GM19239 (cell line): ENCODE data around the gene ARHGEF39.
"Not testable (repeated sequence)": the region's sequence is repeated elsewhere in the genome, so short reads cannot be mapped to it uniquely, and the experiment has no call there.

Experiments used
- DNase-seq: peaks from one replicate; pipeline ENCODE4 v3.0.0; 2011; ENCODE audit warnings: low spot score; ENCODE audit not compliant: insufficient read length
- FAIRE-seq: peaks from 2 replicates; lab custom pipeline; 2011; peaks lifted over from hg19 to GRCh38; lab: Jason Lieb, UNC

ARHGEF39 gene

DNA sequence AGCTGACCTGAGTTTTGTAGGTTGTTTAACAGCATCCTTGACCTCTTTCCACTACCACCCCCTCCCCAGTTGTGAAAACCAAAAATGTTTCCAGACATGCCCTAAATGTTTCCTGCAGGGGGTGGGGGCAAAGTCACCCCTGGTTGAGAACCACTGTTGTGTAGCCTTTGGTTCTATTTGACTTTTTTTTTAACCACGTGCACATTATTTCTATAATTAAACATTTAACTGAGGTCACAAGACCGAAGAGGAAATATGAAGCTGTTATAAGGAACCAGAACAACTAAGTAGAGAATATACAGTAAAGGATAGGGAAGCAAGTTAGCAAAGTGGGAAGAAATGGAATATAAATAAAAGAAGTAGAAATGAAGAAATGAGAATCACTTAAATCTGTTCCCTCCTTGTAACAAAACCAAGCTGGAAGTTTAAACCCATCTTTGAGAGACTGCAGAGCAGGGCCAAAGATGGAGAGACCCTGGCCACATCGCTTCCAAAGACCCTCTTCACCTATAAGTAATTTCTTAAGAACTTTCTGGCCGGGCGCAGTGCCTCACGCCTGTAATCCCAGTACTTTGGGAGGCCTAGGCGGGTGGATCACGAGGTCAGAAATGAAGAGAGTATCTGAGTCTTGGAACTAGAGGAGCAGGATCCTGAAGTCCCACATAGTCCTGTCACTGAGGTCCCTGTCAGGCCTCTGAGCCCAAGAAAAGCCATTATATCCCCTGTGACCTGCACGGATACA, 28.7 kb downstream of the ARHGEF39 start:
- FAIRE-seq (peak; percentile 65), DNase-seq (no peak)

DNA sequence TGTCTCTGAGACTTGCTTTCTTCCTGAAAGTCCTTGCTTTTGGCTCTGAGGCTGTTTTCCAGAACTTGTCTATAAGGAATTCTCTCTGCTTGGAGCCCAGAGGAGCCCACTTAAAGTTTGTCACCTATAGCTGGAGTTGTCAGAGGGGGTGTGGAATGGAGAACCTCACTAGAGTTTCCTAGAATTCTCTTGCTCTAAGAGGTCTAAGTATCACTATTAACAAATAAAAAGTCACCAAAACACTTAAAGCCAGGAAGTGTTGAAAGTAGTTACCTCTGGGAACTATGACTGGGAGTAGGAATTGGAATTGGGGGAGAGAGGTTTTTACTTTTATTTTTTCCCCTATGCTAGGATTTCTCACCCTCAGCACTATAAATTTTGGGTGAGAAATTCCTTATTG, 29.3 kb downstream of the ARHGEF39 start:
- no peak for DNase-seq
- no peak for FAIRE-seq

DNA sequence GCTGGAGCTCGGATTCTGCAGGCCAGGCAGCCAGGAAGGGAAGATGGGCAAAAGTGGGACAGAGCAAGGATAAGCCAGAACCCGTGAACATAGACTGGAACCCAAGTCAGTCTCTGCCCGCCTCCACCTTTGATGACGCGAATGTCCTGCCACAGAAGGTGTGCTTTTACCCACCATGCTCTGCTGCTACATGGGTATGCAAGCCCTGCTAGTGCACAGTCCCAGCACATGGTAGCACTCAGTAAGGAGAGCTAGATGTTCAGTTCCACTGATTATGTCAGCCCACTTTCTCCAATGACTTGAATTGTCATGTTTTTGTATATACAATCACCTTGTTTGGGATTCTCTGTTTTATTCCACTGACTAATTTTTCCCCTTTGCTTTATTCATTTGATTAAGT, 35.4 kb downstream of the ARHGEF39 start:
- DNase-seq = no peak
- FAIRE-seq = no peak

DNA sequence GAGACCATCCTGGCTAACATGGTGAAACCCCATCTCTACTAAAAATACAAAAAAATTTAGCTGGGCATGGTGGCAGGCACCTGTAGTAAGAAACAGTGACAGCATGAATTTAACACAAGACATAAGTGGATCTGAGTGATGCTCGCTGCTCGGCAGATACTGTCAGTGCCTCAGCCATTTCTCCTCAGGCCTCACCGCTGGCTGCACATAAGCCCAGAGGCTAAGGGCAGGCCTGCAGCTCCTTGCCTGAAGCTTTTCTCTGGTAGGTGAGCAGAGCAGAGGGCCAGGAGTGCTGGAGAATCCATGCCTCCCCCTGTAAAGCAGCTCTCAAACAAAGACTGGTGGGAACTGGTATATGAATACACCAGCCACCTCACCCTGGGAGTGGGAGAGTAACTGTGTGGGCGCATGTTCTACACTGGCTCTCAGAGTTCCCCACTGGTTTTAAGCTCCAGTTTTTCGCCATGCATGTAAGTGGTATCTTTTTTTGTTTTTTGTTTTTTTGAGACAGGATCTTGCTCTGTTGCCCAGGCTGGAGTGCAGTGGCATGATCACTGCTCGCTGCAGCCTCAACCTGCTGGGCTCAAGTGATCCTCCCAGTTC, 36.5 kb downstream of the ARHGEF39 start:
- no peak for DNase-seq
- no peak for FAIRE-seq

DNA sequence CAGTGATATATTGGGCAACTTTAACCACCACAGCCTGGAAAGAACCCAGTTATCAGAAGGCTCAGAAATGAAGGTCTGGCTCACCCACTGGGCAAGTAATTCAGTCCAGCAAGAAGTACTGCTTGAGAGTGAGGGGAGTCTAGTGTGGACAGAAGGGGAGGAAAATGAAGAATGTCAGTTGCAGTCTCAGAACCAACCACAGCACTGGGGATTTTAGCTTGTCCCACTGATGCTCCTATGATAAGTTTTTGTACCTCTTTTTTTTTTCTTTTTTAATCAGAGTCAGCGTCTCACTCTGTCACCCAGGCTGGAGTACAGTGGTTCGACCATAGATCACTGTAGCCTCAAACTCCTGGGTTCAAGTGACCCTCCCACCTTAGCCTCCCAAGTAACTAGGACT, 37.4 kb downstream of the ARHGEF39 start:
- FAIRE-seq (peak; percentile 11), DNase-seq (no peak)

DNA sequence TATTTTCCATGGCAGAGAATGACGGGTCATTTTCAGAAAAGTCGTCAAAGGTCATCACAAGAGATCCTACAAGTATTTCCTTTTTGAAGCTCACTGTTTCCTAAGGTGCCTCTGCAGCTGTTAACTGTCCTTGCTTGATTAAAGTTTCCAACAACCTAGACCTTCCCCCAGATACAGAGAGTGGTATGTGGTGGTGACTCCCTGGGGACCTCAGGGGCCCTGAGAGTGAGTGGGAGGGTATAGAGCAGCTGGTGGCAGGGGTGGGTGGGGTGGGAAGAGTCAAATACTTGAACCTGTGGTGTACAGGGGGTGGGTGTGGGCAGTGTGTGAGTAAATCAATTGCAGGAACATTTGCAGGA, 45.2 kb downstream of the ARHGEF39 start:
- no peak for FAIRE-seq
- no peak for DNase-seq

DNA sequence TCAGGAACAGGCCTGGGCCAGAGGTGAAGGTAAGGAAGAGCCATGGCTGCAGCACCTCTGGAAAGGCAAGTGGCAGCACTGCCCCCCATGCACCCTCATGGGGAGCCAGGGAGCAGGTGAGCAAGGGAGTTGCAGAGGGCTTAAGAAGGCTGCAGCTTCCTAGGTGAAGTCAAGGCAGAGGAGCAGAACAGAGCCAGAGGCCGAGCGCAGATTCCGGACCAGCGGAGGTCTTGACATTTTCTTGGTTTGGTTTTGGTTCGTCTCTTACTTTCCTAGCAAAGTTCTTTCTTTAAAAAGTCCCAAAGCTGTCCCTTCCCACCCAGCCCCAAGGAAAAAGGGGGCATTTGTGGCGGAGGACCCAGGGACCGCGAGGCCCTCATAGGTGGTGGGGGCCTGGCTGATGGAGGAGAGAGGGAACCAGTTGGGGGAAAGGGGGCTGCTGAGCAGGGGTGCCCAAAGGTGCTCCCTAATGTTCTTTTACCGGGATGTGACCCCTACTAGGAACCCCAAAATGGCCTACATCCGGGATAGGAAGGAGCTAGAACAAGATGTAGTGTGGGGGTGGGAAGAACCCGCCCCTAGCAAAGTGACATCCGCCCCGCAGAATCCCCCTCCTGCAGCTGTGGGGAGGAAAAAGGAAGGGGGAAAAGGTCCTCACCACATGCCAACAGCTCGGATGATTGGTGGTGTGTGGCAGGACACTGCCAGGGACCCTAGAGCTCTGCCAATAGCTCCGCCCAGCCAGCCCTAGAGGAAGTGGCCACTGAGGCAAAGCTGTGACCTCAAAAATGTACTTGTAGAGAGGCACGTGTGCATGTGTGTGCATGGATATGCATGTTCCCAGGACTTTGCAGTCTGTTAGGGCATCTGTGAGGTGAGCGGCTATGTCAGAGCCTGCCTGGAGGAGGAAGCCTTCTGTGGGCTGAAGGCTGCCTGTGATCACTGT, 45.9 kb downstream of the ARHGEF39 start:
- no peak for DNase-seq
- peak; percentile 97 for FAIRE-seq

DNA sequence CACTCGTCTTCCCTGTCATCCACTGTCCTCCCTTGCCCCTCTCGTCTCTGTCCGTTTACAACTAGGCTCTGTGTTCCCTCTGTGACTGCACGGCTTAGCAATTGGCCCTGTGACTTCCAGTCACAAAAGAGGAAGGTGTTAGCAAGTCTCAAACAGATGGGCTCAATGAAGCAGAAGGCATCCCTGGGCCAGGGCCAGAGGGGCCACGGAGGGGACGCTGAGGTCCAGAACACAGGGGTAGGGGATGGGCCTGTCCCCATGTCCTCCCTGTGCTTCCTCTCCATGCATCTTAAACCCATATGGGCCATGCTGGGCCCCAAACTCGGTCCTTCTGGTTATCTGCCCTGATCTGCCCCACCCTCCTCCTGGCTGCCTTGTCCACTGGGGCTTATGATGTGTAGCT, 46.7 kb downstream of the ARHGEF39 start, which contains the start of gene CD72:
Gene CD72 (minus strand): TSS at position 89 of the 403 bp plus-strand sequence. CDS start 110 bp downstream, outside the sequence.
- DNase-seq (no peak), FAIRE-seq (peak; percentile 89)

DNA sequence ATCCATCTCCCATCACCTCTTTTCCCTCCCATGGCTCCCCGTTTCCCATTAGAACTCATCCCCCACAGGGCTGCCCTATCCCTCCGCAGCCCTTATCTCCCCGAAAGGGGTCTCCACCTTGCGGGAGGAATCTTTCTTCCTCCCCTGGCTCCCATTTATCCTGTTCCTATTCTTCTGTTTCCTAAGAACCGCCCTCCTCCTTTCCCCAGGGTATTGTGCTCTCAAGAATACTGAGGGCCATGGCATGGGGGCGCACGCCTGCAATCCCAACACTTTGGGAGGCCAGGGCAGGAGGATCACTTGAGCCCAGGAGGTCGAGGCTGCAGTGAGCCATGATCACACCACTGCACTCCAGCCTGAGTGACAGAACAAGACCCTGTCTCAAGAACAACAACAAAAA, 47.4 kb downstream of the ARHGEF39 start:
- FAIRE-seq = peak; percentile 33

DNA sequence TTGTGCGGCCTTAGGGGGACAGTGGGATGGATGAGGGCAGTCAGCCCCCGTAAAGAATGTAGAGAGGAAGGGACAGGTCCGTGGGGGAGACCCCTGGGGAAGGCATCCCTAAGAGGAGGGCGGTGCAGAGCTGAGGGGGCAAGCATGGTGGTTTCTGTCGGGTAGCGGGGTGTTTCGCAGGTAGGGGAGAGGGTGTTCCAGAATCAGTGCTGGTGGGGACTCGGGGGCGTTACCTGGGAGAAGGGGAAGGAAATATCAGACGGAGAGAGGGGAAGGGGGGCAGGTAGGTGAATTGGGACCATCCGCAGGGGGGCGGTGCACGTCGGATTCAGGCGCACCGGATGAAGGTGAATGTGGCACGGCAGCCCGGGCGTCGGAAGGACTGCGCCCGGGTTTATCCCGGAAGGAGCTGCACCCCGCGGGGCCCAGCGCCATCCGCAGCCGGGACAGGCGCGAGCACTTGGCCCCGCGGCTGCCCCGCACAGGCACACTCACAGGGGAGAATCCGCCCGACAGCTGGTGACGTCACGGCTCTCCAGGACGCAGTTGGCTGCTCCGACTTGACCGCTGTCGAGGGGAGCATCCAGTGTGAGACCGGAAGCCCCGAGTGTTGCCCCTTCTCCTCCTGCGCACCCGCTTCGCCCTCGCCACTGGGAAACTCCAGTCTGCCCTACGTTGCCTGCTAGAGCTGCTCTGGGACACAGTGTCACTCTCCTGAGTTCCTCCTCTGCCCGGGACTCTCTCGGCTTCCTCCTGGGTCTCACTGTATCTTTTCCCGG, 48.1 kb downstream of the ARHGEF39 start:
- DNase-seq (peak; percentile 64), FAIRE-seq (no peak)

More for the DNA sequence above, 47.4 kb downstream of the ARHGEF39 start:
- DNase-seq = no peak

DNA sequence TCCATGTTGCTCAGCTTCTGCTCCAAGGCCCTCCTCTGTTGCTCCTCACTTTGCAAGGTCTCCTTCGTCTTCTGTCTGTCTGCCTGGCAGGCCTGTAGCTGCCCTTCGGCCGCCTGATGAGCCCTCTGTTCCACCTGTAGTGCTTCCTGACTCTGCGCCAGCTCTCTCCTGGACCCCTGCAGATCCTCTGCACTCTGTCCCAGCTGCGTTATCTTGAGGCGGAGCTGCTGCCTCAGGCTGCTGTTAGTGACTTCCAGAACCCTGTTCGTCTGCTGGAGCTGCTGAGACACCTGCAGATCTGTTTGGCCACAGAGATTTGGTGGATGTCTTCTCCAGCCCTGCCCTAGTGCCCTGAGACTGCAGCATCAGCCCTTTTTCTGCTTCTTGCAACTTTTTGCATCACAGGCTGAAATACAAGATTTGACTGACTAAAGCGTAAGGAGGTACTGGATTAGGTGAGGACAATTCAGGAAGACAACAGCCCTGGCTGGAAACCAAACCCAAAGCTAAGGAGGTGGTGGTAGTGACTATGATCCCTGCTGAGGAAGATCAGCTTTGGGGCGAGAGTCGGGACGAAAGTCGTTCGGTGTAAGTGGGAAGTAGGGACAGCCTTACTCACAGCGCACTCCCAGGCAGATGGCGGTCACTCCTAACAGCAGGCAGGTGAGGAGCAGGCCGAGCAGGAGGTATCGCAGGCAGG, 48.9 kb downstream of the ARHGEF39 start:
- FAIRE-seq = no peak

DNA sequence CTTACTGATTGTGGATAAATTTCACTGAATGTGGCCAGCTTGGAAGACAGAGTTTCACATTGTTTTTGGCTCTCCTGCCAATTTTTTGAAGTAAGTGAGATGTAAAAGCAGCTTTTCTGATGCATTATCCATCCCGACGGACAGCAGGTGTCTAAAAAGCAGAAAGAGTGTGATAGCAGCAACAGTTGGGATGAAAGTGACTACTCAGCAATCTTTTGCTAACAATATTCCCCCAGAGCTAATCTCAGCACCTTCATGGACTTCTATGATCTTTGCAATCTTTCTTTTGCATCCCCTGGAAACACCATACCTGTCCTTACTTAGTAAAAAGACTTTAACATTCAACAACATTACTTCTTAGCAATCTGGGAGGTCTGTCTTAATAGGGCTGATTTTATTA, 52.2 kb downstream of the ARHGEF39 start:
- FAIRE-seq = no peak
- DNase-seq = no peak

More for the DNA sequence above, 48.9 kb downstream of the ARHGEF39 start:
- DNase-seq = no peak

DNA sequence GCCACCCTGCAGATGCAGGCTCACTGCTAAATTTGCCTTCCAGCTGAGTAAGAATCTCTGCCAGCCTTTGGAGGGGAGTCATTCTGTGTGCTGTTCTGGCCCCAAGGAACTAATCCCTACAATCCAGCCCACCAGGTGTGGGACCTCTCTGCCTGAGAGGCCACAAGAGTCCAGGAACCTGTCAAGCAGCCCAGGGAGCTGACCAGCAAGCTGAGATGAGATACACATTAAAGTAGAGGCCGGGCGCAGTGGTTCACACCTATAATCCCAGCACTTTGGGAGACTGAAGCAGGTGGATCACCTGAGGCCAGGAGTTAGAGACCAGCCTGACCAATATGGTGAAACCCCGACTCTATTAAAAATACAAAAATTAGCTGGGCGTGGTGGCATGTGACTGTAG, 52.9 kb downstream of the ARHGEF39 start:
- DNase-seq, FAIRE-seq: not testable (repeated sequence)

DNA sequence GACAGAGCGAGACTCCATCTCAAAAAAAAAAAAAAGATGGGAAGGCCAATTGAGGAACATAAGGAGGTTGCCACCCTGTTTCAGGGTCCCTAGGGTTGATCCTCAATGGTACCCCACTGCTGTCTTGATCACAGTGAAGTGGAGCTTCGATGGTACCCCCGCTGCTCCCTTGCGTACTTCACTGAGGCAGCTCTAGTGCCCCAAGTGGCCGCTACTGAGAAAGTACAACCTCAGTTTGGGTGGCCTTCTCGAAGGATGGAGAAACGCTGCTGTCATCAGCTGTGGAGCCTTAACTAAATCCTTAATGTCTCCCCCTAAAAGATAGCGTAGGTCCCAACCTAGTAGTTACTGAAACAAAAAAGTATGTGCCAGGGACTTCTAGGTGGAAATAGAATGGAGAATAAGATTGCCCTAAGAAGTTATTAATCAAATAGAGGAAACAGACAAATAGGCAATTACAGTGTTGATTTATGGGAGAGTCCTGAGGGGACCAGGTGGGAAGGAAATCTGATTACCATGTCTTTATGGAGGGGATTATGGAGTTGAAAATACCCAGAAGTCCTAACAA, 53.7 kb downstream of the ARHGEF39 start:
- no peak for DNase-seq
- FAIRE-seq = peak; percentile 85

DNA sequence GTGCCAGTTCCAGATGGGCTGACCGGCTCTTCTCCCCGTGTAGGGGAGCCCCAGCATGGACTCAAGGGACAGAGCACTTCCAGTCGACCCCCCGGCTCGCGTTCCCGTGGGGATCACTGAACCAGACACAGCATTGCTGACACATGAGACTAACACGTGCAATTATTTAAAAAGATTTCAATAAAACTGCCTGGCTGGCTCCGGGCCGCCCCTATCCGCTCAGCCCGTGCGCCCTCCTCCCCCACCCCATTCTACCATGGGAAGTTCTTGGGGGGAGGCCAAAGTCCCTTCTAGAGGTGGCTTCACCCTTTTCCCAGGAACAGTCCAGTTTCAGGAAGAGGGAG, 55.2 kb downstream of the ARHGEF39 start:
- no peak for FAIRE-seq
- no peak for DNase-seq
